ENCODE results near the gene DEFB129. TPM values are rescaled to one million over a fixed set of nuclear protein-coding genes. Genes with fewer than 3 reads are reported as not detected.

Gene DEFB129, protein sequence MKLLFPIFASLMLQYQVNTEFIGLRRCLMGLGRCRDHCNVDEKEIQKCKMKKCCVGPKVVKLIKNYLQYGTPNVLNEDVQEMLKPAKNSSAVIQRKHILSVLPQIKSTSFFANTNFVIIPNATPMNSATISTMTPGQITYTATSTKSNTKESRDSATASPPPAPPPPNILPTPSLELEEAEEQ
- total RNA-seq (not detected), polyA plus RNA-seq (not detected)
- long read RNA-seq, donor 1, result 0 reads
- long read RNA-seq, donor 2, result 0 reads

DNA sequence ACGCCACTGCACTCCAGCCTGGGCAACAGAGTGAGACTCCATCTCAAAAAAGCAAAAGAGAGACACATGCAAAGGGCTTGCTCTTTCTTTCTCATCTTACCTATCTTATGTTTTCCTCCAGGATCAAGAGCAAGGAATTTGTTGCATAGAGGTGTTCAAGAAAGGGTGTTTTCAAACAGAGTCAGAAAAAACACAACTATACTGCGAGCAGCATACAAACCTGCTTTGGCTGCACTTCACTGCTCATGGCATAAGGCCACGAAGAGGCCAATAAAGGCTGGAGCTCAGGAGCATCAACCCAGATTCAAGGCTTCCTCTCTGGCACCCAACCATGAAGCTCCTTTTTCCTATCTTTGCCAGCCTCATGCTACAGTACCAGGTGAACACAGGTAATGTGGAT, at the start of gene DEFB129:
Gene DEFB129, plus strand, starts transcription at position 301 of the 400 bp plus-strand sequence. Its CDS starts 31 bp downstream, at position 332.
- peak within 1 kb of the TSS in 5 of 8 donors; percentile 23 to 64 (median 44) for H3K27ac ChIP-seq
- intact Hi-C loops (cut with DNase I; ENCODE audit: low total_unique reads), result no loop called here
- 73 to 88% (median 78%) methylated on average over 3 of the region's 3 CpGs for WGBS, 5 donors

DNA sequence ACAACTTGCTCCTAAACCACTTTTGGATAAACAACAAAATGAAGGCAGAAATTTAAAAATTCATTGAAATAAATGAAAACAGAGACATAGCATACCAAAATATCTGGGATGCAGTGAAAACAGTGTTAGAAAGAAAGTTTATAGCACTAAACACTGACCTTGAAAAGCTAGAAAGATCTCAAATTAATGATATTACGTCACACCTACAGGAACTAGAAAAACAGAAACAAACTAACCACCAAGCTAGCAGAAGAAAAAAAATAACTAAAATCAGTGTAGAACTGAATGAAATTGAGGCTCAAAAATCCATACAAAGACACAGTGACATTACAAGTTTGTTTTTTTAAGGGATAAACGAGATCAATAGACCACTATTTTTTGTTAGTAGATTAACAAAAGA, 42.8 kb upstream of the DEFB129 start:
- no peak overlapping the region for H3K27ac ChIP-seq
- DNase-seq, result no peak
- 43 to 76% (median 58%) methylated on average over 2 of the region's 2 CpGs for WGBS, 5 donors
- no peaks in the 10 kb centered on the region for H3K4me1 ChIP-seq
- H3K9me3 ChIP-seq, result peaks cover 0 to 15% (median 7%) of the 10 kb centered on the region in 8 donors
- TF ChIP-seq POLR2A (IDR thresholded peaks at IDR 0.05), result no peak
- TF ChIP-seq, protein P1, sequence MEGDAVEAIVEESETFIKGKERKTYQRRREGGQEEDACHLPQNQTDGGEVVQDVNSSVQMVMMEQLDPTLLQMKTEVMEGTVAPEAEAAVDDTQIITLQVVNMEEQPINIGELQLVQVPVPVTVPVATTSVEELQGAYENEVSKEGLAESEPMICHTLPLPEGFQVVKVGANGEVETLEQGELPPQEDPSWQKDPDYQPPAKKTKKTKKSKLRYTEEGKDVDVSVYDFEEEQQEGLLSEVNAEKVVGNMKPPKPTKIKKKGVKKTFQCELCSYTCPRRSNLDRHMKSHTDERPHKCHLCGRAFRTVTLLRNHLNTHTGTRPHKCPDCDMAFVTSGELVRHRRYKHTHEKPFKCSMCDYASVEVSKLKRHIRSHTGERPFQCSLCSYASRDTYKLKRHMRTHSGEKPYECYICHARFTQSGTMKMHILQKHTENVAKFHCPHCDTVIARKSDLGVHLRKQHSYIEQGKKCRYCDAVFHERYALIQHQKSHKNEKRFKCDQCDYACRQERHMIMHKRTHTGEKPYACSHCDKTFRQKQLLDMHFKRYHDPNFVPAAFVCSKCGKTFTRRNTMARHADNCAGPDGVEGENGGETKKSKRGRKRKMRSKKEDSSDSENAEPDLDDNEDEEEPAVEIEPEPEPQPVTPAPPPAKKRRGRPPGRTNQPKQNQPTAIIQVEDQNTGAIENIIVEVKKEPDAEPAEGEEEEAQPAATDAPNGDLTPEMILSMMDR (IDR thresholded peaks at IDR 0.05 in 8 of 11, conservative IDR thresholded peaks at IDR 0.05 in 3 of 11), result no peak
- no peak for TF ChIP-seq POLR2AphosphoS5 (IDR thresholded peaks at IDR 0.05)
- no peak overlapping the region for H3K4me3 ChIP-seq
- peaks cover 0 to 44% (median 3%) of the 10 kb centered on the region in 7 donors for H3K27me3 ChIP-seq (replicated peaks in 1 of 7)
- intact Hi-C loops (cut with DNase I; ENCODE audit: low total_unique reads), result no loop called here
- H3K36me3 ChIP-seq, result no peaks in the 10 kb centered on the region

More for the DNA sequence above, at the start of gene DEFB129:
- TF ChIP-seq, protein P1 (IDR thresholded peaks at IDR 0.05 in 8 of 11, conservative IDR thresholded peaks at IDR 0.05 in 3 of 11), result no peak
- no peak for TF ChIP-seq POLR2A (IDR thresholded peaks at IDR 0.05)
- TF ChIP-seq POLR2AphosphoS5 (IDR thresholded peaks at IDR 0.05), result no peak
- Histone ChIP-seq H3K9me3 (peaks cover 0 to 4% (median 0%) of the 10 kb centered on the region in 8 donors), H3K36me3 (no peaks in the 10 kb centered on the region), H3K4me3 (no peak within 1 kb of the TSS), H3K27me3 (replicated peaks in 1 of 7) (peaks cover 0 to 5% (median 0%) of the 10 kb centered on the region in 7 donors), H3K4me1 (peaks cover 0 to 7% (median 2%) of the 10 kb centered on the region in 6 donors)
- no peak for DNase-seq

DNA sequence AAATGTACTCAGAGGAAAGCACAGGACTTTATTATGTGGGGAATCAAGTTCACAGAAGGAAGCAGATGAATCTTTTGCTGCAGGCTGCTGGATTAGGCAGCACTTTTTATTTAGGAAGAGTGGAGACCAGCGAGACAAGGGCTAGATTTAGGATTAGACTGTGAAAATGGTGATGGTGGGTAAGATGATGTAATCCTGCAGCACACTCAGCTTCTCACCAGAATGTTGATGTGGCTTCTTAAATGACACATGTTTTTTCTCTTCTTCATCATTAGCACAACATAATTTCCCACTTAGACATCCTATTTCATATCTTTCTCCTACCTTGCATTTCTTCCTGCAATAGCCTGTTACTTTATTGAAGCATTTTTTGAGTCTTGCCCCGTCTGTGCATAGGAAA, 39.3 kb upstream of the DEFB129 start:
- 52 to 75% (median 60%) methylated on average over 2 of the region's 2 CpGs for WGBS, 5 donors
- intact Hi-C loops (cut with DNase I; ENCODE audit: low total_unique reads), result no loop called here
- Histone ChIP-seq H3K36me3 (no peaks in the 10 kb centered on the region), H3K4me1 (no peaks in the 10 kb centered on the region), H3K9me3 (peaks cover 0 to 24% (median 12%) of the 10 kb centered on the region in 8 donors), H3K27ac (no peak overlapping the region), H3K4me3 (no peak overlapping the region), H3K27me3 (replicated peaks in 1 of 7) (peaks cover 0 to 15% (median 0%) of the 10 kb centered on the region in 7 donors)
- TF ChIP-seq POLR2A (IDR thresholded peaks at IDR 0.05), result no peak
- no peak for TF ChIP-seq POLR2AphosphoS5 (IDR thresholded peaks at IDR 0.05)
- TF ChIP-seq, protein P1 (IDR thresholded peaks at IDR 0.05 in 8 of 11, conservative IDR thresholded peaks at IDR 0.05 in 3 of 11), result no peak
- no peak for DNase-seq

DNA sequence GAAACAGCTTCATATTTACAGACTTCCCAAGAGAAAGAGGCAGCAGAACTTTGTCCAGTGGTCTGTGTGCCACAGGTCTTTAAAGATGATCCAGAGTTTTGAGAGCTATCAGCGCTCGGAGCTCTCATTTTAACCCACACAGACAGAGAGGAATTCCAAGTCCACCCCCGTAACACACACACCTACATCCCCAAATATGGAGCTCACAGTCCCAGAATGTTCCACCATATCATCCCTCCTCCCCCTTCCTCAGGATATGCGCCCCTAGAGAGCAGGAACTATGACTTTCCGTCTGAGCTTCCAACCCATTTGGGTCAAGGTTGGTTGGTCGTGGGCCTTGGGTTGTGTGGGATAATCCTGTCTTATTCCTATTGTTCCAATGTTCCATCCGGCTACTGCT, 37.4 kb upstream of the DEFB129 start, which contains the start of gene DEFB128:
Gene DEFB128, minus strand, starts transcription at position 101 of the 400 bp plus-strand sequence. Its CDS starts 88 bp downstream, at position 13.
- H3K4me1 ChIP-seq, result no peaks in the 10 kb centered on the region
- no peak for TF ChIP-seq POLR2A (IDR thresholded peaks at IDR 0.05)
- TF ChIP-seq, protein P1 (IDR thresholded peaks at IDR 0.05 in 8 of 11, conservative IDR thresholded peaks at IDR 0.05 in 3 of 11), result no peak
- no peak for TF ChIP-seq POLR2AphosphoS5 (IDR thresholded peaks at IDR 0.05)
- H3K4me3 ChIP-seq, result no peak within 1 kb of the TSS
- 56 to 68% (median 62%) methylated on average over 7 of the region's 7 CpGs for WGBS, 5 donors
- peaks cover 0 to 17% (median 9%) of the 10 kb centered on the region in 8 donors for H3K9me3 ChIP-seq
- peaks cover 0 to 20% (median 0%) of the 10 kb centered on the region in 7 donors for H3K27me3 ChIP-seq (replicated peaks in 1 of 7)
- no peak within 1 kb of the TSS for H3K27ac ChIP-seq
- no peak for DNase-seq
- H3K36me3 ChIP-seq, result no peaks in the 10 kb centered on the region
- intact Hi-C loops (cut with DNase I; ENCODE audit: low total_unique reads), result no loop called here

Data from spleen (tissue), 13 donors.